Umbilical cord (tissue), 2 donors: ENCODE measurements around the gene FRAS1. TPM values are rescaled to one million over a fixed set of nuclear protein-coding genes. Genes with fewer than 3 reads are reported as not detected.
A peak's percentile ranks its signal among the peaks of the same experiment; 100 is the strongest.
"Not testable (repeated sequence)": the region's sequence is repeated elsewhere in the genome, so short reads cannot be mapped to it uniquely, and the experiment has no call there.

Experiments
- DNase-seq: peaks from one replicate; pipeline ENCODE4 v3.0.0-alpha.2; 2015; ENCODE audit warnings: low spot score
- total RNA-seq: library from RNA; depleted of rRNA; stranded (reverse); fragments of >200 nt; gene quantifications from one replicate; pipeline ENCODE4 v1.2.3, GENCODE V29; 2014; ENCODE audit warnings: low replicate concordance; ENCODE audit not compliant: insufficient read depth

Gene FRAS1
- total RNA-seq, 1 donor from 2014 or later = 47.7 TPM

DNA sequence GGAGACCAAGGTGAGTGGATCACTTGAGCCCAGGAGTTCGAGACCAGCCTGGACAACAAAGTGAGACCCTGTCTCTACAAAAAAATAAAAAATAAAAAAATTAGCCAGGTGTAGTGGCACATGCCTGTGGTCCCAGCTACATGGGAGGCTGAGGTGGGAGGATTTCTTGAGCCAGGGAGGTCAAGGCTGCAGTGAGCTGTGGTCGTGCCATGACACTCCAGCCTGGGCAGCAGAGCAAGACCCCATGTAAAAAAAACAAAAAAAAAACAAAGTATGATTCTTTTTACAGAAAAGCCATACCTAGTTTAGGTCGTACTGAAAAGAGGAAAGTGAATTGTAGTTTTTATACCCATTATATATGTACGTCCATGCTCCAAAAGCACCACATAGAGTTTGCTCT lies 151.8 kb downstream of the FRAS1 start:
- DNase-seq = not testable (repeated sequence)

DNA sequence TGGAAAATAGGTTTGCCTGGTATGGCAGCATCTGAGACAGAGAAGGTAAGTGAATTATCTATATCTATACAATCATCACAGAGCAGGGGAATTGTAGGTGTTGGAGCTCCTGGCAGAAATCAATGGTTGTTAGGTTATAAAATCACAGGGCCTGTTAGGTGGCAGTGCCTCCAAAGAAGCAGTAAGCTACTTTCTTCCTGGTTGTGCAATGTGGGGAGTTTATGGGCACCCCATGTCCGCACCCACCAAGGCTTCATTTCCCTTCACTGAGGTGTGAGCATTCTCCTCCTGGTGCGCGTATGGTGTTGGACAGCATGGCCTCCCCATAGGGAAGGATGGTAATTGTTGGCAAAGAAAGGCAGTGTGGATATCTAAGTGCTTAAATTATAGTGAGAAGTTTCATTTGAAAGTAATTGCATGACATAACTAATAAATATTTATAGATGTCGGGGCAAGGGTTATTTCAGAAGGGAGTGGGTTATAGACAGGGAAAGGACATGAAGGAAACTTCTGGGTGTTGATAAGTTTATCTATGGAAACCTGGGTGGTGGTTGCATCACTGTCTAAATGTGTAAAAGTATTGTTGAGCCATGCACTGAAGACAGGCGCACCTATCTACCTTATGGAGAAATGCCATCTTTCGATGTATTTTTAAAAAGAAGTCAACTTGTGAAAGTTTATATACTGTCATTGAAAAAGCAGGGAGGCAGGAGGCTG lies 153.7 kb downstream of the FRAS1 start:
- DNase-seq = no peak

DNA sequence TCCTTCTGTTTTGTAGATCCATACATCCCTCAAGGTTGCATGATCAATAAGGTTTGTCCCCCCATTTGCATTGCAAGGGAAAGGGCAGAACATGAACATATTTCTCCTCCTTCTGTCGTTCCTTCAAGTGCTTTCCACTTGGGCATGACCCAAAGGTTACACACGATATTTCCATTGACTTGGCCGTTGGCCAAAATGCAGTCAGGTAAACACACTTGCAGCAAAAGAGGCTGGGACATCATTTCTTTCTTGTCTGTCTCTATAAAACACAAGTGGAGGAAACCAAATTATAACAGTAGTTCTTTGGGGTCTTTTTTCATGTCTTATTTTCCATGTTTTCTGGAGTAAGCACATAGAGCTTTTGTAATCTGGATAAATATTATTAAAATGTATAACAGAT lies 156.1 kb downstream of the FRAS1 start:
- DNase-seq = peak; percentile 19

DNA sequence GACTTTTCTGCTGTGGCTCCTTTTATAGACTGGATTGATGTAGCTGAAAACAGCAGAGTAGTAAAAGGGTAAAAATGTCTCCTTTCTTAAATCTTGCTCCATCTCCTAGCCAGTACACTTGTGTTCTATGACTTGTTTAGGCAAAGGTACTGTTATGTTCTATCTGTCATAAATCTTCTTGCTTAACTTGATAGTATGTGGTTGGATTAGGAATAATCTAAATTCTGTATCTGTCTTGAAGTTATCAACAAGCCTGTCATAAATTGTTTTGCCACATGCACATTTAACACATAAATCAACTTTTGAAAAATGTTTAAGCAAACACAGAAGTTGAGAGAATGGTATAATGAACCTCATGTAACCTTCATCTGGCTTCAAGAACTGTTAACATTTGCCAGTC lies 157.0 kb downstream of the FRAS1 start:
- DNase-seq = peak; percentile 70

DNA sequence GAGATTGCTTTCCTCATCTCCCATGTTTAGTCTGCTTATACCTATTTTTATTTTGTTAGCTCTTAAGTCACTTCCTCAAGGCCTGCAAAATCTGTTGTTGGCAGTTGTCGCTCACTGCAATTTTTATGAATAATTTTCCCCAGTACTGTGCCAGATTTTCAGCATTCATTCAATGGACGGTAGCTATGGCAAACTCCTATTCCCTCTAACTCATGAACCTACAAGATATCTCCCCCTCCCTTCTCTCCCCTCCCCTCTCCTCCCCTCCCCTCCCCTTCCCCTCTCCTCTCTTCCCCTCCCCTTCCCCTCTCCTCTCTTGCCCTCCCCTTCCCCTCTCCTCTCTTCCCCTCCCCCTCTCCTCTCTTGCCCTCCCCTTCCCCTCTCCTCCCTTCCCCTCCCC lies 160.4 kb downstream of the FRAS1 start:
- no peak for DNase-seq

DNA sequence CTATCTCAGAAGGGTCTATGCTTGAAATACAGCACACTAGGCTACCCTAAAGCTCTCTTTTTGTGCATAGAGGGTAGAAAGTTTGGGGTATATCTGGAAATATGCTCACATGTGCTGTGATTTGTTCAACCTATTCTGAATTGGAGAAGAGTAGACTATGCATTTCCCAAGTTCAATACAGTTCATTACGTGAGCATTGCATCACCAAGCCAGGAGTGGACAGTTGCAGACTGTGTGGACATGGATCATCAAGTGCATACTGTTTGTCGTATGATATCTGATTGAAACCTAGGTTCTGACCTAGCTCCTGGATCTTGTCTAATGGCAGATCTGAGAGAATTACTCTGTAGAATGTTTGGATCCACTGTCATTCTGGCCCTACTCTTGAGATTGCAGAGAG lies 161.1 kb downstream of the FRAS1 start:
- no peak for DNase-seq

DNA sequence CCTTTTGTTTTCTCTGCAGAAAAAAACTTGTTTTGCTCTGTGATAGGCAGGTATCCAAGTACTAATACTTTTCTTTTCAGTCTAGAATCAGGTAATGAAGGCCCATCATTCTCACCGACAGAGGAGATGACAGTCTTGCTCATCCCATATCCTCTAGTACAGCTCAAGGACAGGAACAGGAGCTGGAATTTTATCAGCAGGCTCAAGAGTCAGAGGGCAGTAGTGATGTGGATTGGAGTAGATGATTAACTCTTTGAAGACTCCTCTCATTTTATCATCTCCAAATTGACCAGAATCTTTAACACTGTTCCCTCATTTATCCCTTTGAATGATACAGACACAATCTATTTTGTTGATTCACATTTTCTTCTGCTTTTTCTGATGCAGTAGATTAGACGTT lies 162.7 kb downstream of the FRAS1 start:
- no peak for DNase-seq

DNA sequence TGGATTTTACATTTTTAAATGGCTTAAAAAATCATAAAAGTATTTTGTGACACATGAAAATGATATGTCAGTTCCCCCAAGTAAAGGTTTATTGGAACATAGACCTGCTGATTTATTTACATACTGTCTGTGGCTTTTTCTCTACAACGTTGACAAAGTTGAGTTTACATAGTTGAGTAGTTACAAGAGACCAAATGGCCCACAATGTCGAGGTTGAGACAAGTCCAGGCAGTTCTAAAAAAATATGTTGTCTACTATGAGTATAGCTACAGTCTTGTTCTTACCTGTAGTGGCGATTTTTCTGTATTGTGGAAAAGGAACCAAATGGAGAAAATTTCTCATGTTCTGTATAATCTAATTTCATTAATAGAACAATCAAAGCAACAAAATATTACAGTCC lies 163.2 kb downstream of the FRAS1 start:
- peak; percentile 32 for DNase-seq

DNA sequence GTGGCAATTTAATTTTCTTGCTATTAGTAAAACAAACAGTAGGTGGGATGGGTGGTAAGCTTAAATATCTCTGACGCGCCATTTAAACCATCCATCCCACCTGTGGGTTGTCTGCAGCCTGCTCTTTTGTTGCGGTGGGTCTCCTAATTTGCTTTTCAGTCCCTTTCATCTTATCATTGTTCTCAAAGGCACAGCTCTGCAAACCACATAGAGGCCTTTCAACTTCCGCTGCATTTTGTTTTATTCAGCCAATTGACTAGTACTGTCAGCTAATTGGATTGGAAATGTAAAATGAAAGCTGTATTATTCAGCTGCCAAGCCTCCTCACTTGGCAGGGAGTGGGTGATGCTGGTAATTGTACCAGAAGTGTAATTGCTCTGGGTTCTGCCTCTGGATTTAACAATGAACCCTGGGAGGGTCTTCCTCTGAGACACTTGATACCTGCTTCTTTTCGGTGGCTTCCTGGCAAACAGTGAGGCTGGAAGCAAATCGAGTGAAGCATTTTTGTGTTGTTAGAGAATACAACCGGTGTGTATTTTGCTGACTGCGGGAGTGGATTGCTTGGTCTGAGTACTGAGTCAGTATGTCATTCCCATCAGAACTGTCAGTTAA lies 165.6 kb downstream of the FRAS1 start:
- DNase-seq = no peak

DNA sequence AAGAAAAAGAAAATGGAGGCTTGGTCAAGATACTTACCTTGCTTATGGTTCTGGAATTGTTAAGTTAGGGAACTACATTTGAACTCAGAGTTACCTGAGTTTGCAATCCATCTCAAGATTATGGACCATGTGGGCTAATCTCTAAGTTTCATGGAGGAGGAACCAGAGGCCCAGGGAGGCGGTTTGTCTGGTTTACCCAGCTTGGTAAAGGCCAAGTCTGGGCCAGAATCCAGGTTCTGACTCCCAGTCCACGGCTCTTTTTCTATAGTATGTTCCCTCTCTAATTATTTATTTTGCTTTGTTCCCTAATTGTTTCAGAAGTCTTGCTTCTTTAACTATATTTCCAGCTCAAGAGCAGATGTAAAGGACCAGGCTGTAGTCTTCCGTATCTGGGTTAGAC lies 168.1 kb downstream of the FRAS1 start:
- DNase-seq = no peak

DNA sequence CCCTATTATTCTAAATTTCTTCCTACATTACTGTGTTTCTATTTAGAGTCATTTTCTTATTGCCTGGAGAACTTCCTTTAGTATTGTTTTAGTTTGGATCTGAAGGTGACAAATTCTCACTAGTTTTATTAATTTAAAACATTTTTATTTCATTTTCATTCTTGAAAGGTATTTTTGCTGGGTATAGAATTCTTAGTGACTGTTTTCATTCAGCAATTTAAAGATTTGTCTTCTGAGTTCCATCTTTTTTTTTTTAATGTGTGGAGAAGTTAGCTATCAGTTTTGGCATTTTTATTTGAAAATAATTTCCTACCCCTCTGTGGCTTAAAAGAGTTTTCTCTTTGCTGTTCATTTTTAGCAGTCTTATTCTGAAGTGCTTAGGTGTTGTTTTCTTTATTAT lies 169.2 kb downstream of the FRAS1 start:
- no peak for DNase-seq

DNA sequence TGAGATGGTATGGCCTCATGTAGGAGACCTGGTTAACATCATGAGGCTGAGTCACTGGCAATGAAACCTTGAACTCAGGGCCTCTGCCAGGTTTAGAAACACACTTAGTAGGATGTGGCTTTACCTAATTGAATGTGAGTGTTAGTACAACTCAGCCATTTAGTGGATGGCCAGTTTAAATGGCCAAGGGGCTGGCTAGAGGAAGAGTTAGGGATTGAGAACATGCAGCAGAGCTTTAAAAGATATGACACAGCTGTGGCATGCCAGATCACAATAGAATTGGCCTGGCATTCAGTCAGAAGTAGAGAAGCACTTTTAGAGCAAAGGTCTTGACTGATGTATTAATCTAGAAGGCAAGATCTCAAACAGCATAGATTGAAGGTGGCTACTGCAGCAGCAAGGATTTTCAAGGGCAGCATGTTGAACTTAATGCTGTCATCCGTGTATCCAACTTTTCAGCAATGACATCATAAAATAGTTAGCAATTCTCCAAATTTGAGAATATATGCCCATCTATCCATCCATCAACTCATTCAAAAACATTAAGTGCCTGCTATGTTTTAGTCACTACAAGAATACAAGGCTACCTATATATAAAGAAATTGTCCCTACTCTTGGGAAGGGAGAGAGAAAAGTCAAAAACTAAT lies 170.4 kb downstream of the FRAS1 start:
- DNase-seq = no peak

DNA sequence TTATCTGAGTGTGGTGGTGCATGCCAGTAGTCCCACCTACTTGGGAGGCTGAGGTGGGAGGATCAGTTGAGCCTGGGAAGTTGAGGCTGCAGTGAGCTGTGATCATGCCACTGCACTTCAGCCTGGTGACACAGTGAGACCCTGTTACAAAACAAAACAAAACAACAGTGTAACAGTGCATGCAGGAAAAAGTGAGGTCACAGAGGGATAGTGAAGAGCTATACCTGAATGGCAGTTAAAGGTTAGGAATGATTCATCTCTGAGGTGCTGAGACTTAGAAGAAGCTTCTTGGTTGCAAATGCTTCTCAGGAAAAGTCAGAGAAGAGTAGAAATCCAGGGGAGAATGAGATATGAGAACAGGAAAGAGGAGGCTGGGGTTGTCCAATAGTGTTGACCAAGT lies 178.7 kb downstream of the FRAS1 start:
- DNase-seq = no peak

DNA sequence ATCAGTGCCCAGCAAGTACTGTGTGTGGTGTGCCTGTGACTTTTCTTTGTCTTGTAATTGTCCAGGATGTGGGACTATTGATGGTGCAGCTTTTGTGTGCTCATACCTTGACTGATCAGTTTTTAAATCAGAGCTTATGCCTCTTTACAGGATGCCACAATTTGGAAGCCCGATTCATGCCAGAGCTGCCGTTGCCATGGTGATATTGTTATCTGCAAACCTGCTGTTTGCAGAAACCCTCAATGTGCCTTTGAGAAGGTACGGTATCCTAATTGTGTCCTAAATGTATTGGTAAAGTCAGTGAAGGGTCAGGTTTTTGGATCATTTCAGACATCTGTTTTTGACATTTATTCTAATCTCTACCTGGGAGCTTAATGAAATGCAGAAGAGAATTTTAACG lies 180.2 kb downstream of the FRAS1 start:
- no peak for DNase-seq

DNA sequence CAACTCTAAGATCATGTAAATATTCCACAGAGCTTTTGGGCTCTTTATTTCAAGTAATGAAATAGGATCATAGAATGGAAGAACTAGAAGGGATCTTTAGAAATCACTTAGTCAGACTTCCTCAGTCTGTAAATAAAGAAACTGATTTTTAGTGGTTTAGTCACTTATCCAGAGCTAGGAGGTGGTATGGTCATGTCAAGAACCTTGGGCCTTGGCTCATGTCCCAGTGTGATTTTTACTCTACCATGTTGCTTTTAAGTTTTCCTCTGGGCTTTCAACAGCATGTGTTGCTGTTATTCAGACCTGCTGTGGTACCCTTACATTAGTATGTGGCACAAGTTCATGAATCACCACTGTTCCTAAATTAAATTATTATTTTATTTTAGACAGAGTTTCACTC lies 184.9 kb downstream of the FRAS1 start:
- no peak for DNase-seq

DNA sequence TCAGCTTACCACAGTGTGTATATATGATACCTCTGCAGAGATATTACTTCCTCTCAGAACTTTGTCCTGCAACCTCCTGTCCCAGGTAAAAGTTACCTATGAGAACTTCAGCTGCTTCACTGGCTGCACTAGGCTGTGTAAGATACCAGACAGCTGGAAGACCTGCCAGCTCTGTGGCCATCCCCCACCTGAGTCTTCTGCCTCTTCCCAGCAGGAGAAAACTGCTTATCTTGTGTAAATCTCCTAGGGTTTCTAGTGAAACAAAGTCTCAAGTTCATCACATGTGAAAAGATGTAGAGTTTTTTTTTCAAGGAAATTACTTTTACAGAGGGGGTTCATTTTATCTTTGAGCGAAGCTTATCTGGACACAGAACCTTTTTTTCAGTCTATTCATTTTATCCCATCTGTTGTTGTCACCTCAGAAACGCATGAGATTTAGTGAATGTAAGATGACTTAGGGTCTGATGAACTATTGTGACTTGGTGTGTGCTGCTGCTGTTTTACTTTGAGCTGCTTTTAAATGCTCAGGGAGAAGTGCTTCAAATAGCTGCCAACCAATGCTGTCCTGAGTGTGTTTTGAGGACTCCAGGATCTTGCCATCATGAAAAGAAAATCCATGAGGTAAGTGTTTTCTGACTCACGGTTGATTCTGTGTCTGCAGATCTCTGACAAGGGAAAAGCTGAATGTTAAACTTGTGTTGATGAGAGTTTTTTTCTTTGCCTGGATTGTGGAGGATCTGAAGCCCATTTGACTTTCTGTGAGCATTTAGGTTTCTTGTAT lies 187.8 kb downstream of the FRAS1 start:
- DNase-seq = peak; percentile 20

DNA sequence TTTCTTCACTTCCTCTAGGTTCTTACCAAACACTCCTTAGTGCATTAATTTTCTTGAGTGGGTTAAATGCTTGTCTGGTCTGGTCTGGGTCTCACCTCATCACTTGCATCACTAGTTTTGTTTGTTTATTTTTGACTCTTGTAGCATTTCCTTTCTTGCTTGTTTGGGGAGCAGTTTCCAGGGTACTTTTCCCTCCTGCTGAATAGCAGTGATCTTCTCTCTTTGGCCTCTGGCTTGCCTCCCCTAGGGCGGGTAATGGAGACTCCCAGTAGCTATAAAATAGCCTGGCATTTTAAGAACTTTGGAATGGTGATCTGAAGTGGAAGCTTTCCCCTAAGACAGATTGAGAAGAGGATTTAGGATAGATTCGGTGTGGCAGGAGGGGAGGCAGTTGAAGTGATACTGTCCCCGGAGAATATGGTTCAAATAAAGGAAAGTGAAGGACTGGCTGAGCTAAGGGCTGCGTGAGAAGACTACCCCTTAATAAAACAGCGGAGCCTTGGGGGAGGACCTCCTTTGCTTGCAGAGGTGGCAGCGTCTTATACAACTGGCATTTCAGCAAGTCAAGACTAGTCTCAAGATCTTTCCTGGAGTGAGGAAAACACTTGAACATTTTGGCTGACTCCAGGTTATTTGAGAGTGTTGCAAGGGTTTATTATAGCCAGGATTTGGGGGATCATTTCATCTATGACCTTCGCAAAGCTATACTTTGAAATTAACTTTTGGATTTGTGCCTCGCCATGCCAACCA lies 190.6 kb downstream of the FRAS1 start:
- DNase-seq = peak; percentile 7

DNA sequence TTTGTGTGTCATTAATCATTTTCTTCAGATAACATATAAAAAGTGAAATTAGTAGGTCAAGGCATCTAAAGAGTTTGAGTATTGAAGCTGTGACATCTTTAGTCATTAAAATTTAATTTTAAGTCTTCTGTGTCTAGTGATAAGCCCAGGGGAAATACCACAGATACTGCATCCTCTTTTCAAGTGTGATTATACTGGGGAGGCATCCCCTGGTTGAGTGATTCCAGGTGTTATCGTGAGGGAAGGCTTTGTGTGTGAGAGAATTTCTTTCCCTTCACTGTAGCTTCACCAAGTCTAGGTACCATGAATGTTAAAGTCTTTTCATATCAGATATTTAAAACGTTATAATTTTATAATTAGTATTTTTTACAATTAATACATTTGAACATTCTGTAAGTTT lies 193.4 kb downstream of the FRAS1 start:
- no peak for DNase-seq

DNA sequence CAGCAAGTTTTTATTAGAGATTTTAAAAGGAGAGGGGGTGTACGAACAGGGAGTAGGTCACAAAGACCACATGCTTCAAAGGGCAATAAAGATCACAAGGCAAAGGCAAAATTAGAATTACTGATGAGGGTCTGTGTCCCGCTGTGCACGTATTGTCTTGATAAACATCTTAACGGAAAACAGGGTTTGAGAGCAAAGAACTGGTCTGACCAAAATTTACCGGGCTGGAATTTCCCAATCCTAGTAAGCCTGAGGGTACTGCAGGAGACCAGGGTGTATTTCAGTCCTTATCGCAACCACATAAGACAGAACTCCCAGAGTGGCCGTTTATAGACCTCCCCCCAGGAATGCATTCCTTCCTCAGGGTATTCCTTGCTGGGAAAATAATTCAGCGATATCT lies 195.7 kb downstream of the FRAS1 start:
- not testable (repeated sequence) for DNase-seq

DNA sequence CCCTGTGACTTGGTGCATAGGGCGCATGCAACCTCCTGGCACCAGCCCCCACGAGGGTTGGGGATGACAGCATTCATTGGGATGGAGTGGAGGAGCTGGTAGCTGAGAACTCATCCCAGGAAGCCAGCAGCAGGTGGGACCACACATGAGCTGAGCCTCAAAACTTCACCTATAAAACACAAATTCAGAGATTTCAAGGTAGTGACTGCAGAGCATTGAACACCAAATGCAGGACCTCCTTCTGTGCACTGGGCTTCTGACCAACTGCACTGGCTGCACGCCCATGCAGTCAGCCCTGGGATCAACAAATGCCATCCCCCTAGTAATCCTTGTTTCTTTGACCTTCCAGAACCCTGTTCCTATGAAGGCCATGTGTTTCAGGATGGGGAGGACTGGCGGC lies 197.8 kb downstream of the FRAS1 start:
- DNase-seq = no peak

DNA sequence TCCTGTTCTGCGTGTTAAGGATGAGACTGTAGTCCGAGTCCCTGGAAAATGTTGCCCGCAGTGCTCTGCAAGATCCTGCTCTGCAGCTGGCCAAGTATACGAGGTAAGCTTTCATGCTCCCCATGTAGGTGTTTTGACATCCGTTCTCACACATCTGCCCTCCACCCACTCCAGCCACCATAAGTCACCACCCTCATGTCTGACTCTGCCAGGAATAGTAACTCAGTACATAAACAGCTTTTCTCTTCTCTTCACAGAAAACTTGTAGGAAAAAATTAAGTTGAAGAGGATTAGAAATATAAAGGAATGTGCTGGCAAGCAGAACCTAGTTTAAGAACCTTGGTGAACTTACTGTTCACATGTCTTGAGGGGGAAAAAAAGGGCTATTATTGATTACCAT lies 207.9 kb downstream of the FRAS1 start:
- no peak for DNase-seq

DNA sequence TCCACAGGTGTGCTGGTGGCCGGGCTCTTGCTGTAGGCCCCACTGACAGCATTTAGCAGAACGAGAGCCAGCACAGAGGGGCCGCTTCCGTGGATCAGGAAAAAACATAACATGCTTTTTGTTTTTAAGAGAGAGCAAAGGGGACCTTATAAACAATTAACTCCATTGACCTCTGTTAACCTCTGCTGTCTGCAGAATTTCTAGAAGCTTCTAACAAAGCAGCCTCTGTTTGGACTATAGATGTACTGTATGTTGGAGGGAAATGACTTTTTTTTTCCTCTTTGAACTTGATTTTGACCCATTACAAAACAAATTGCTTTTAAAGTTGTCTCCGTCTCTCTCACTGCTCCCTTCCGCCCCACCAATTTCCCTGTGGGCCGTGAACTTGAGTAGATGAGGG lies 210.7 kb downstream of the FRAS1 start:
- DNase-seq = no peak
